GM10266 (cell line): ENCODE measurements around the gene ANKRD39.

ENCODE experiments used
- DNase-seq: peaks from one replicate; pipeline ENCODE4 v3.0.0; 2012; ENCODE audit errors: extremely low spot score
- TF ChIP-seq, protein P1 (sequence below): IDR thresholded peaks from 2 replicates; pipeline ENCODE4 v1.5.1; 2012; ENCODE audit warnings: mild to moderate bottlenecking, low read depth; ENCODE audit not compliant: control insufficient read depth, insufficient read depth; ENCODE audit errors: missing control alignments

The ANKRD39 gene

DNA sequence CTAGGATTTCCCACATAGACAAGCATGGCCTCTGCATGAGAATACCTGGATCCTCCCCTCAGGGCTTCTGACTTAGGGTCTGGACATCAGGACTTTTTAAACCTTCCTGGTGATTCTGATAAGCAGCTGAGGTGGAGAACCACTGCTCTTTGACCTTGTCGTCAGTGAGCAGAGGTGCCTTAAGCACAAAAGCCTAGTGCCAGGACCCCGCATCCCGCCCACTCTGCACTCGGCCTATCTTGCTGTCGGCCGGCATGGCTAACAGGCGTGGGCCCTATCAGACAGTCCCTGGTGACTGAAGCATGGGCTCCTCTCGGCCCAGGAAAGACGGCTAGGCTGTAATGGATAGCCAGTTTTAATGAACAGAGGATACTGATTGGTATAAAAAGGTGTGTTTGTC is 20.2 kb downstream of the ANKRD39 start:
- TF ChIP-seq, protein P1, sequence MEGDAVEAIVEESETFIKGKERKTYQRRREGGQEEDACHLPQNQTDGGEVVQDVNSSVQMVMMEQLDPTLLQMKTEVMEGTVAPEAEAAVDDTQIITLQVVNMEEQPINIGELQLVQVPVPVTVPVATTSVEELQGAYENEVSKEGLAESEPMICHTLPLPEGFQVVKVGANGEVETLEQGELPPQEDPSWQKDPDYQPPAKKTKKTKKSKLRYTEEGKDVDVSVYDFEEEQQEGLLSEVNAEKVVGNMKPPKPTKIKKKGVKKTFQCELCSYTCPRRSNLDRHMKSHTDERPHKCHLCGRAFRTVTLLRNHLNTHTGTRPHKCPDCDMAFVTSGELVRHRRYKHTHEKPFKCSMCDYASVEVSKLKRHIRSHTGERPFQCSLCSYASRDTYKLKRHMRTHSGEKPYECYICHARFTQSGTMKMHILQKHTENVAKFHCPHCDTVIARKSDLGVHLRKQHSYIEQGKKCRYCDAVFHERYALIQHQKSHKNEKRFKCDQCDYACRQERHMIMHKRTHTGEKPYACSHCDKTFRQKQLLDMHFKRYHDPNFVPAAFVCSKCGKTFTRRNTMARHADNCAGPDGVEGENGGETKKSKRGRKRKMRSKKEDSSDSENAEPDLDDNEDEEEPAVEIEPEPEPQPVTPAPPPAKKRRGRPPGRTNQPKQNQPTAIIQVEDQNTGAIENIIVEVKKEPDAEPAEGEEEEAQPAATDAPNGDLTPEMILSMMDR: no peak
- no peak for DNase-seq

DNA sequence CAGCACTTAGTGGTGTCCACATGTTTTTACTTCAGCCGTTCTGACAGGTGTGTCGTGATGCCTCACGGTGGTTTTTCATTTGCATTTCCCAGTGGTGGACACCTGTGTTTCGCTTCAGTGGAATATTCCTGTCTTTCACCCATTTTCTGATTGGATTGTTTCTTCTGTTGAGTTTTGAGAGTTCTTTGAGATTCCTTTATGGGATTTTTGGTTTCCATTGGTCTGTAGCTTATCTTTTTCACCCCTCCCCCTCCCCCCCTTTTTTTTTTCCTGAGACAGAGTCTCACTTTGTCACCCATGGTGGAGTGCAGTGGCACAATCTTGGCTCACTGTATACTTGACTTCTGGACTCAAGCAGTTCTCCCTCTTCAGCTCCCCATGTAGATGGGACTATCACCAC is 22.0 kb downstream of the ANKRD39 start:
- TF ChIP-seq, protein P1: no peak
- no peak for DNase-seq

DNA sequence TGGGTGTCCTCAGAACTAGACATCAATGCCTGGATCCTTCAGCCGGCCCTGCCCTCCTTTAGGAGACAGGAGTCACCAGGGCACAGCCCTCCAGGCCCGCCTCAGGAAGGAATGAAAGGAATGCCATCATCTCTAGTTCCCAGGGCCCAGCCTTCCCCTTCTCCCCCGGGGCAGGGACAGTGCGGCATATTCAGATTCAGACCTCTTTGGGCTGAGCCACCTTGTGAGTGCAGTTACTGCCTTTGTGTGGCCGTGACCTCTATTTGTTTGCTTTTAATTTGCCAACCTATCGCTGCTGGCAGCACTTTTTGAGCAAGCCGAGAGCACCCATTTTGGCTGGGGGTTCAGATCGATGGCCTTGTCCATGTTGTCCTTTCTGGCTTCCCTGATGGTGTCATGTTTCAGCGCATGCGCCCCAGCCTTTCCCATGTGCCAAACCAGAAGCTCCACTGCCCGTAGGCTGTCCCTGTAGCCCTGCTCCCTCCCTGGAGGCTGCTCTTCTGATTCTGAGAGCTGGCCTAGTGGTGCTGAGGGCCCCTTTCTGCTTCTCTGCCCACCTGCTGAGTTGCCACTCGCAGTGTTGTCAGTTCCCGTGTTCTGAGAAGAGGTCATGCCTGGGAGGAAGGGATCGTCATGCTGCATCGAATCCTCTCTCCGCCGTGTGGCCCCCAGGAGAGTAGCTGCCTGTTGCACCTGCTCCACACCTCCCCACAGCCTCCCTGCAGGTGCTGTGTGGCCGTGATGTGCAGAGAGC is 24.9 kb downstream of the ANKRD39 start:
- TF ChIP-seq, protein P1: no peak
- DNase-seq: no peak

DNA sequence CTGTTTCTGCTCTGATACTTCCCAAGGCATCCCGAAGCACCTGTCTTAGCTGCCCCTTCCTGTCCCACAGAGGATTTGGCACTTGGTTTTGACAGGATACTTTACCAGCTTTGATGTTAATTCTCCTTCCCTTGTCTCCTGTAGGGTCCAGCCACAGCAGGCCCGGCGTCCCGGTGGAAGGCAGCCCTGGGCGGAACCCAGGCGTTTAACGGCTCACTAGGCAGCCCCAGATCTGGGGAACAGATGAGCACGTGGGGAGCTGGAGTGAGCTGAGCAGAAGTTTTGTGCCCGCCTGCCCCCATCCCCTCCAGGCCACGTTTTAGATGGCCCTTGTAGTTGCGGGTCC is 25.4 kb downstream of the ANKRD39 start:
- TF ChIP-seq, protein P1: no peak
- no peak for DNase-seq

DNA sequence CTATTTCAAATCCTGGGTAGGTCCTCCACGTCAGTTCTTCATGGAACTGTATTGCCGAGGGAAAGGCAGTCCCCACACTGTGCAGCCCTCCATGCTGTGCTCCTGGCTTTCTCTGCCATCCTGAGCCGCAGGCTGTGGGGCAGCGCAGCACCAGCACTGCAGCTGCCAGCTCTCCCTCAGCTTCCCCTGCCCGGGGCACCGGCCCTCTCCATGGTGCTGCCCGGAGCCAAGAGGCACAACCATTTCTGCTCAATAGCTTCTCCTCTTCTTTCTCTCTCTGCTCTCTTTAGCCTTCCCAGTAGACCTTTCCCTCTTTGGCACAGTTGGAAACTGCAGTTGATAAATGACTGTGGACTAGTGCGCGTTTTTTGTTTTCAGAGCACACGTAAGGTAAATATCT is 26.1 kb downstream of the ANKRD39 start:
- no peak for DNase-seq
- TF ChIP-seq, protein P1: no peak

DNA sequence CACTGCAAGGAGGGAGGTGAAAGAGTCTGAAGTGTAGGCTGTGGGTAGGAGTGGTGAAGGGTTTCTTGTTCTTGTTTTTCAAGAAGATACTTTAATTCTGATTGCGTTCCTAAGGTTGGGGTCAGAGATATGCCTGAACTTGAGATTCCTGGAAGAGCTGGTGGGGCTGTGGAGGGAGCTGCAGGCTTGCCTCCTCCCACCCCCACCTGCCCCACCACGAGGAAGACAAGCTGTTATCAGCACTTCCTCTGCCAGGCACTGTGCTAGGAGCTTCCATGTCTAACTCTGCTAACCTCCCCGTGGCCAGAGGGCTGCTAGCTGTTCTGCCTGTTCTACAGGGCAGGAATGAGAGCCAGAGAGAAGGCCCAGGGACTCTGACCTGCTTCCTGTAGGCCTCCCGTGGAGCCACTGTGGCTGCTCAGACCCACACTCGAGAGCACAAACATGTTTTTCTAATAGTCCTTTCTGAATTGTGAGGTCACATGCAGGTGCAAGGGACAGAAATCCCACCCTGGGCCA is 27.7 kb downstream of the ANKRD39 start:
- no peak for DNase-seq
- TF ChIP-seq, protein P1: no peak

DNA sequence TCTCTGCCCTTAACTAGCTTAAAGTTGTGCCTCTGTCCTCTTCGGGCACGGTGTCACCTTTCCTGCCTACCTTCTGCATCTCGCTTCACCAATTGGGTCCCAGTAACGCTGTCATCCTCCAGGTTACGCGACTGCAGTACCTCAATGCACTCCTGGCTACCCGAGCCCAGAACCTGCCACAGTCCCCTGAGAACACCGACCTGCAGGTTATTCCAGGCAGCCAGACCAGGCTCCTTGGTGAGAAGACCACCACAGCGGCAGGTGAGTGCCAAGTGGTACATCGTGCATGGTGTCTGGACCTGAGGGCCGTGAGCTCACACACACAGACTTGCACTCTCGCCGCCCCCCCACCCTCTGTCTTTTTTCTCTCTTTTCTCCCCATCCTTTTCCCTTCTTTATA is 28.9 kb downstream of the ANKRD39 start:
- TF ChIP-seq, protein P1: no peak
- no peak for DNase-seq
